Astrocyte (in vitro differentiated cells and primary cell): Measurements from ENCODE around the gene CDH13. TPM values are rescaled to one million over a fixed set of nuclear protein-coding genes. Genes with fewer than 3 reads are reported as not detected.

Experiments used
- DNase-seq: peaks from one replicate; pipeline ENCODE4 v3.0.0-alpha.2; 2010; ENCODE audit warnings: low read depth
- FAIRE-seq: peaks from 2 replicates; lab custom pipeline; 2011; peaks lifted over from hg19 to GRCh38; lab: Jason Lieb, UNC
- H2AFZ ChIP-seq: 2 replicates; pipeline ENCODE4 v1.6.0; 2012; ENCODE audit warnings: low read depth, low read length, inconsistent platforms
- H3K27ac ChIP-seq: 2 replicates; pipeline ENCODE4 v1.5.1; 2011; ENCODE audit warnings: low read depth, low read length, inconsistent platforms
- H3K27me3 ChIP-seq: 2 replicates; pipeline ENCODE4 v1.6.0; 2011; ENCODE audit warnings: low read length, inconsistent platforms; ENCODE audit not compliant: insufficient read depth
- H3K36me3 ChIP-seq: 2 replicates; pipeline ENCODE4 v1.5.1; 2011; ENCODE audit warnings: low read length, inconsistent platforms; ENCODE audit not compliant: insufficient read depth
- H3K4me1 ChIP-seq: 2 replicates; pipeline ENCODE4 v1.5.1; 2011; ENCODE audit warnings: low read length, inconsistent platforms; ENCODE audit not compliant: insufficient read depth
- H3K4me2 ChIP-seq: 2 replicates; pipeline ENCODE4 v1.6.0; 2012; ENCODE audit warnings: low read length, inconsistent platforms
- H3K4me3 ChIP-seq: 2 replicates; pipeline ENCODE4 v1.5.1; 2011; ENCODE audit warnings: low read depth, mild to moderate bottlenecking, low read length, inconsistent platforms; ENCODE audit not compliant: insufficient read depth
- H3K79me2 ChIP-seq: 2 replicates; pipeline ENCODE4 v1.6.0; 2012; ENCODE audit warnings: mild to moderate bottlenecking, low read length, inconsistent platforms; ENCODE audit not compliant: insufficient read depth
- H3K9ac ChIP-seq: 2 replicates; pipeline ENCODE4 v1.6.0; 2012; ENCODE audit warnings: mild to moderate bottlenecking, low read length, inconsistent platforms
- H3K9me3 ChIP-seq: 2 replicates; pipeline ENCODE4 v1.5.1; 2012; ENCODE audit warnings: low read depth, mild to moderate bottlenecking, low read length, inconsistent platforms; ENCODE audit not compliant: insufficient read depth
- H4K20me1 ChIP-seq: 2 replicates; pipeline ENCODE4 v1.6.0; 2012; ENCODE audit warnings: low read length, inconsistent platforms; ENCODE audit not compliant: insufficient read depth
- H3K27ac Mint-ChIP-seq: one replicate; pipeline ENCODE4 v1.8.0; 2021; ENCODE audit warnings: mild to moderate bottlenecking, mixed read lengths; ENCODE audit not compliant: unreplicated experiment
- H3K27me3 Mint-ChIP-seq: one replicate; pipeline ENCODE4 v1.8.0; 2021; ENCODE audit warnings: low read depth, mixed read lengths; ENCODE audit not compliant: unreplicated experiment
- H3K36me3 Mint-ChIP-seq: one replicate; pipeline ENCODE4 v1.8.0; 2021; ENCODE audit warnings: low read depth, mixed read lengths; ENCODE audit not compliant: unreplicated experiment
- H3K4me1 Mint-ChIP-seq: one replicate; pipeline ENCODE4 v1.8.0; 2021; ENCODE audit warnings: low read depth, mixed read lengths; ENCODE audit not compliant: unreplicated experiment
- H3K4me3 Mint-ChIP-seq: one replicate; pipeline ENCODE4 v1.8.0; 2021; ENCODE audit warnings: mild to moderate bottlenecking, moderate library complexity, mixed read lengths; ENCODE audit not compliant: unreplicated experiment
- H3K9me3 Mint-ChIP-seq: one replicate; pipeline ENCODE4 v1.8.0; 2021; ENCODE audit warnings: mild to moderate bottlenecking, mixed read lengths; ENCODE audit not compliant: unreplicated experiment
- CTCF ChIP-seq: IDR thresholded peaks from 2 replicates; pipeline ENCODE4 v1.5.1; 2011; ENCODE audit warnings: low read depth, mild to moderate bottlenecking, inconsistent platforms, low read length, moderate library complexity; ENCODE audit not compliant: insufficient read depth
- EZH2 ChIP-seq: IDR thresholded peaks from 2 replicates; pipeline ENCODE4 v1.6.1; 2012; ENCODE audit warnings: mild to moderate bottlenecking, low read length, inconsistent platforms; ENCODE audit not compliant: insufficient read depth
- total RNA-seq: library from RNA; stranded (reverse); gene quantifications from 2 replicates; pipeline ENCODE4 v1.2.1, GENCODE V29; 2021

Gene CDH13
- total RNA-seq, 1 donor from 2014 or later = 41.7 TPM

GRCh38 chr16:83802135-83802534, 1175.4 kb downstream of the CDH13 start:
- H3K36me3 Mint-ChIP-seq = no peaks in the 10 kb centered on the region
- H3K27me3 Mint-ChIP-seq = peaks cover 2% of the 10 kb centered on the region
- no peaks in the 10 kb centered on the region for H3K36me3 ChIP-seq
- H3K4me1 ChIP-seq = peaks cover 3% of the 10 kb centered on the region
- H3K4me1 Mint-ChIP-seq = no peaks in the 10 kb centered on the region
- no peaks in the 10 kb centered on the region for H3K79me2 ChIP-seq
- no peaks in the 10 kb centered on the region for H3K27me3 ChIP-seq
- peaks cover 2% of the 10 kb centered on the region for H3K9me3 Mint-ChIP-seq
- no peak overlapping the region for H3K27ac Mint-ChIP-seq
- DNase-seq (peak; percentile 54), FAIRE-seq (no peak)
- H3K27ac ChIP-seq = no peak overlapping the region
- no peak overlapping the region for H3K4me3 Mint-ChIP-seq
- no peaks in the 10 kb centered on the region for H4K20me1 ChIP-seq
- peak overlapping the region; percentile 21 for H3K9ac ChIP-seq
- H3K9me3 ChIP-seq = no peaks in the 10 kb centered on the region
- TF ChIP-seq EZH2 = no peak
- TF ChIP-seq CTCF = no peak
- H3K4me2 ChIP-seq = peak overlapping the region; percentile 80
- H2AFZ ChIP-seq = peak overlapping the region; percentile 22
- no peak overlapping the region for H3K4me3 ChIP-seq

GRCh38 chr16:83802554-83803205, 1175.9 kb downstream of the CDH13 start:
- peaks cover 3% of the 10 kb centered on the region for H3K4me1 ChIP-seq
- no peak for TF ChIP-seq EZH2
- no peak for TF ChIP-seq CTCF

DNA sequence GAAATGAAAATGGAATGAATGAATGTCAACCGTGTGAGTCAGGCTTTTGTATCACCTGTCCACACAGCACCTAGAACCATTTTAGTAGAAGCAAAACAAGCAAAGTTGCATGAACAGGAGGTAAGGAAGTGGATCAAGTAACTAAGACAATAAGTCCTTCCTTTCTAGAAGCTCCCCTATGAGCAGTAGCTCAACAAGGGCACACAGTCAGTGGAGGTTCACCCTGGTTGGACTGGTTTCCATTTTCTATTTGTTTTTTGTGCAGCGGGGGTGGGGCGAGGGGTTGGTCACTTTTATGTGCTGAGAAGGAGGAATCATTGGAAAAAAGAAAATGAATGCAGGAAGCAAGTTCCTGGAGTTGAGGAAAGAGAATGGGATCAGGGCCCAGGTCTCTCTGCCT, 1177.0 kb downstream of the CDH13 start:
- H3K36me3 Mint-ChIP-seq = no peaks in the 10 kb centered on the region
- H2AFZ ChIP-seq = no peak overlapping the region
- H3K4me3 Mint-ChIP-seq = no peak overlapping the region

More at GRCh38 chr16:83802554-83803205, 1175.9 kb downstream of the CDH13 start:
- H3K27ac ChIP-seq = no peak overlapping the region
- H3K36me3 ChIP-seq = no peaks in the 10 kb centered on the region
- no peaks in the 10 kb centered on the region for H3K4me1 Mint-ChIP-seq
- H3K27me3 Mint-ChIP-seq = peaks cover 2% of the 10 kb centered on the region
- no peak overlapping the region for H3K4me3 Mint-ChIP-seq
- DNase-seq = no peak
- peak overlapping the region; percentile 22 for H2AFZ ChIP-seq
- peaks cover 4% of the 10 kb centered on the region for H3K9me3 Mint-ChIP-seq
- H3K4me3 ChIP-seq = no peak overlapping the region
- FAIRE-seq = no peak
- no peaks in the 10 kb centered on the region for H4K20me1 ChIP-seq
- H3K27ac Mint-ChIP-seq = no peak overlapping the region
- no peaks in the 10 kb centered on the region for H3K27me3 ChIP-seq
- peak overlapping the region; percentile 21 for H3K9ac ChIP-seq
- no peaks in the 10 kb centered on the region for H3K79me2 ChIP-seq
- no peaks in the 10 kb centered on the region for H3K36me3 Mint-ChIP-seq
- H3K9me3 ChIP-seq = no peaks in the 10 kb centered on the region
- H3K4me2 ChIP-seq = peak overlapping the region; percentile 80

More for the DNA sequence above, 1177.0 kb downstream of the CDH13 start:
- Histone ChIP-seq H3K4me3 (no peak overlapping the region), H3K4me2 (no peak overlapping the region), H3K9ac (no peak overlapping the region), H3K79me2 (peaks cover 10% of the 10 kb centered on the region), H3K36me3 (no peaks in the 10 kb centered on the region), H4K20me1 (peaks cover 3% of the 10 kb centered on the region), H3K9me3 (no peaks in the 10 kb centered on the region), H3K27me3 (no peaks in the 10 kb centered on the region), H3K4me1 (peaks cover 9% of the 10 kb centered on the region), H3K27ac (no peak overlapping the region)
- TF ChIP-seq CTCF (no peak), EZH2 (no peak)
- DNase-seq = no peak
- Mint-ChIP-seq H3K27ac (no peak overlapping the region), H3K27me3 (peaks cover 2% of the 10 kb centered on the region), H3K4me1 (no peaks in the 10 kb centered on the region), H3K9me3 (peaks cover 4% of the 10 kb centered on the region)
- no peak for FAIRE-seq
